ENCODE data around the gene SDCBP2.

SDCBP2 gene

DNA sequence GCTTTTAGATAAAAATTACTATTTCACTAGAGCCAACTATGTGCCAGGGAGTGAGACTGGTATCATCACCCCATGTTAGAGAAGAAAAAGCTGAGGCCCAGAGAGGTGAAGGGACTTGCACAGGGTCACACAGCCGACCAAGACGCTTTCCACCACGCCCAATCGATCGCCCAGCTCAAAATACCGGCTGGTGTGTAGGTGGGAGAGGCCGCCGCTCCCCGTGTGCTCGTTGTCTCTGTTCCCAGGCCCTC lies 63.1 kb downstream of the SDCBP2 start:
- no peak for DNase-seq (ENCODE audit: low spot score)
- TF ChIP-seq, protein P1, sequence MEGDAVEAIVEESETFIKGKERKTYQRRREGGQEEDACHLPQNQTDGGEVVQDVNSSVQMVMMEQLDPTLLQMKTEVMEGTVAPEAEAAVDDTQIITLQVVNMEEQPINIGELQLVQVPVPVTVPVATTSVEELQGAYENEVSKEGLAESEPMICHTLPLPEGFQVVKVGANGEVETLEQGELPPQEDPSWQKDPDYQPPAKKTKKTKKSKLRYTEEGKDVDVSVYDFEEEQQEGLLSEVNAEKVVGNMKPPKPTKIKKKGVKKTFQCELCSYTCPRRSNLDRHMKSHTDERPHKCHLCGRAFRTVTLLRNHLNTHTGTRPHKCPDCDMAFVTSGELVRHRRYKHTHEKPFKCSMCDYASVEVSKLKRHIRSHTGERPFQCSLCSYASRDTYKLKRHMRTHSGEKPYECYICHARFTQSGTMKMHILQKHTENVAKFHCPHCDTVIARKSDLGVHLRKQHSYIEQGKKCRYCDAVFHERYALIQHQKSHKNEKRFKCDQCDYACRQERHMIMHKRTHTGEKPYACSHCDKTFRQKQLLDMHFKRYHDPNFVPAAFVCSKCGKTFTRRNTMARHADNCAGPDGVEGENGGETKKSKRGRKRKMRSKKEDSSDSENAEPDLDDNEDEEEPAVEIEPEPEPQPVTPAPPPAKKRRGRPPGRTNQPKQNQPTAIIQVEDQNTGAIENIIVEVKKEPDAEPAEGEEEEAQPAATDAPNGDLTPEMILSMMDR (IDR thresholded peaks at IDR 0.05; ENCODE audit: extremely low read depth, missing control alignments) = no peak

DNA sequence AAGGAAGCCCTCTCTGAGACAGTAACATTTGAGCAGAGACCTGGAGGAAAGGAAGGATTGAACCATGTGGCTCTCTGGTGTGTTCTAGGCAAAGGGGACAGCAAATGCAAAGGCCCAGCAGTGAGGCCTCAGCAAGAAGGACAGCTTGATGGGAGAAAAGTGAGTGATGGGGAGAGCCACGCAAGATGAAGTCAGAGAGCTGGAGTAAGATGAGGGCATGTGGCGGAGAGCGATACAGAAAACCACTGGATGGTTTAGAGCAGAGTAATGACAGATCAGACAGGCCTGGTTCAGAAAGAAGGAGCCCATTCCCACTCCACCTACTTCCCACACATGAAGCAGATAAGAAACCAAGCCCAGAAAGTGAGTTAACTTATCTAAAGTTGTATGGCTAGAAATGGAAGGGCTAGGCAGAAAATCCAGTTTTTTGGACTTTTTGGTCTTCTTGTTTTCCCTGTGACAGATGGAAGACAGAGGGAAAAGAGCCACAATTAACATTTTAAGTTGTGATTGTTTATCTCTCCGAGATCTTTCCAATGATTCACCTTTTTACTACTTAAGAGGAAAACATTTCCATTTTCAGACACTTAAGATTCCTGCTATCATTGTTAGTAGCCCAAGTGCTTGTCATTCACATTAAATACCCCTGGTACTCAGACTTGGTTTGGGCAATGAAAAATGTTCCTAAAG lies 63.6 kb downstream of the SDCBP2 start:
- TF ChIP-seq, protein P1 (IDR thresholded peaks at IDR 0.05; ENCODE audit: extremely low read depth, missing control alignments) = no peak
- DNase-seq (ENCODE audit: low spot score) = peak; percentile 4

DNA sequence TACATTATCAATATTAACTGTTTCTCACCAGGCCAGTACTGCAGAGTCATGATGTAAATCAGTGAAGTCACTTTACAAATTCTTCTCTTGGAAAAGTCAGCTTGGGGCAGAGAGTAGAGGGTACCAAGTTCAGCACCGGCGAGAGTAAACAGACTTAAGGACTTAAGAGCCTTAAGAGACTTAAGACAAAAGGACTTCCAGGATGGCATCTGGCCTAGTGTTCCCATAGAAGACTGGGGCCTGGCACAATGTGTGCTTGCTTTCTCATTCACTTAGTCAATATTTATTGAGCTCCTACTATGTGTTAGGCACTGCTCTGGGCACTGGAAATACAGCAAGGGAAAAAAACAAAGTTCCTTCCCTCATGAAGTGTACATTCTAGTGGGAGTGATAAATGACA lies 64.2 kb downstream of the SDCBP2 start:
- DNase-seq (ENCODE audit: low spot score) = no peak
- TF ChIP-seq, protein P1 (IDR thresholded peaks at IDR 0.05; ENCODE audit: extremely low read depth, missing control alignments) = no peak

DNA sequence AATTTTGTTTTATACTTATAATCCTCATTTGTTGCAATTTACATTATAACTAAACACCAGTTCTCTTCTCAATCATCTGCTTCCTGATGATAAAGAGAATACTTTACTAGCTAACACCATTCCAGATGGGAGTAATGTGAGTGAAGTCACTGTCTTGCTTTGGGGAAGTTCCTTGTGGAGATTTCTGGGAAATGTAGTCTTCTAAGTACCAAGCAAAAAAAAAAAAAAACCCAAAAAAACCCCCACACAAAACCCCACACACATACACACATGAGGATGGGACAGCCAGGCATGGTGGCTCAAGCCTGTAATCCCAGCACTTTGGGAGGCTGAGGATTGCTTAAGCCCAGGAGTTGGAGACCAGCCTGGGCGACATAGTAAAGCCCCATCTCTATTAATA lies 65.1 kb downstream of the SDCBP2 start:
- DNase-seq (ENCODE audit: low spot score) = no peak
- TF ChIP-seq, protein P1 (IDR thresholded peaks at IDR 0.05; ENCODE audit: extremely low read depth, missing control alignments) = no peak
